Natural killer cell (primary cell): Measurements from ENCODE around the gene TNFSF12. TPM values are rescaled to one million over a fixed set of nuclear protein-coding genes. Genes with fewer than 3 reads are reported as not detected.
A peak's percentile ranks its signal among the peaks of the same experiment; 100 is the strongest.

Experiments used
- ATAC-seq, 3 donors: fragments of 150-1000 bp in 2 of 3; fragments of 200-7000 bp in 1 of 3; cut with Tn5 transposase; 1 replicate in 1 of 3; 2 replicates in 2 of 3; pipeline ENCODE4 v1.10.0; 2021; ENCODE audit warnings: mild to moderate bottlenecking in 2 of 3, moderate library complexity in 2 of 3
- DNase-seq, 2 donors: peaks; one replicate each; pipeline versions ENCODE4 v3.0.0 to v3.0.0-alpha.2; 2013 to 2021; ENCODE audit warnings: mixed read lengths in 1 of 2
- H3K27ac ChIP-seq: one replicate; pipeline ENCODE4 v1.5.1; 2013; ENCODE audit warnings: mild to moderate bottlenecking, low read length
- H3K27me3 ChIP-seq: one replicate; pipeline ENCODE4 v1.6.1; 2013; ENCODE audit warnings: low read length; ENCODE audit not compliant: control insufficient read depth, insufficient read depth
- H3K36me3 ChIP-seq: one replicate; pipeline ENCODE4 v1.6.1; 2013; ENCODE audit warnings: low read length; ENCODE audit not compliant: control insufficient read depth, insufficient read depth
- H3K4me1 ChIP-seq: one replicate; pipeline ENCODE4 v1.6.1; 2013; ENCODE audit warnings: low read length; ENCODE audit not compliant: control insufficient read depth, insufficient read depth
- H3K4me3 ChIP-seq: one replicate; pipeline ENCODE4 v1.5.1; 2013; ENCODE audit warnings: low read length
- H3K9me3 ChIP-seq: one replicate; pipeline ENCODE4 v1.6.1; 2013; ENCODE audit warnings: low read length; ENCODE audit not compliant: control insufficient read depth, insufficient read depth
- H3K27ac Mint-ChIP-seq, 2 donors: one replicate each; pipeline ENCODE4 v1.8.0; 2022; ENCODE audit warnings: mild to moderate bottlenecking in 2 of 2, mixed read lengths in 2 of 2, moderate library complexity in 1 of 2
- H3K27me3 Mint-ChIP-seq, 2 donors: one replicate each; pipeline ENCODE4 v1.8.0; 2022; ENCODE audit warnings: low read depth in 2 of 2, mixed read lengths in 2 of 2
- H3K36me3 Mint-ChIP-seq: one replicate; pipeline ENCODE4 v1.8.0; 2022; ENCODE audit warnings: mixed read lengths
- H3K4me1 Mint-ChIP-seq, 2 donors: one replicate each; pipeline ENCODE4 v1.8.0; 2022; ENCODE audit warnings: mixed read lengths in 2 of 2
- H3K4me3 Mint-ChIP-seq: one replicate; pipeline ENCODE4 v1.8.0; 2022; ENCODE audit warnings: mild to moderate bottlenecking, moderate library complexity, mixed read lengths
- H3K9me3 Mint-ChIP-seq, 2 donors: one replicate each; pipeline ENCODE4 v1.8.0; 2022; ENCODE audit warnings: mixed read lengths in 2 of 2
- CTCF ChIP-seq: fragments of 200-600 bp; IDR thresholded peaks from one replicate; pipeline ENCODE4 v1.8.0; 2022; ENCODE audit warnings: antibody characterized with exemption
- WGBS: methylation state at CpG from one replicate; pipeline ENCODE4 v1.1.7; 2013; ENCODE audit warnings: missing lambda C conversion rate; ENCODE audit not compliant: insufficient coverage; 5-methylcytosine and 5-hydroxymethylcytosine counted together
- intact Hi-C: fragments of 100-400 bp; cut with micrococcal nuclease; formaldehyde crosslinking; loops from one replicate; pipeline ENCODE4 v1.14.2; 2022
- total RNA-seq, 4 donors: library from RNA; stranded (reverse); fragments of 120-200 nt in 1 of 4; gene quantifications; one replicate each; pipeline versions ENCODE4 v1.2.3 to v1.2.4, GENCODE V29; 2013 to 2022

The TNFSF12 gene
- total RNA-seq, 3 donors from 2014 or later (not counting 1 experiment from before 2014, with no cell fraction given), result 49.1 to 62.6 (median 60.3) TPM

GRCh38 chr17:7550344-7550743, 1.5 kb downstream of the TNFSF12 start:
- ATAC-seq, result no peak
- peak overlapping the region; percentile 77 for H3K27ac ChIP-seq
- no peaks in the 10 kb centered on the region for H3K27me3 Mint-ChIP-seq
- H3K4me1 Mint-ChIP-seq, result peaks cover 54 to 72% of the 10 kb centered on the region in 2 donors
- intact Hi-C loops, result no loop called here
- peaks cover 54% of the 10 kb centered on the region for H3K4me1 ChIP-seq
- peak overlapping the region; percentile 72 to 86 for H3K27ac Mint-ChIP-seq
- H3K9me3 Mint-ChIP-seq, result no peaks in the 10 kb centered on the region
- peaks cover 2% of the 10 kb centered on the region for H3K36me3 ChIP-seq
- no peak overlapping the region for H3K4me3 ChIP-seq
- 86% methylated on average over 6 of the region's 6 CpGs for WGBS
- no peak for DNase-seq
- H3K36me3 Mint-ChIP-seq, result no peaks in the 10 kb centered on the region
- H3K9me3 ChIP-seq, result no peaks in the 10 kb centered on the region
- no peaks in the 10 kb centered on the region for H3K27me3 ChIP-seq
- H3K4me3 Mint-ChIP-seq, result no peak overlapping the region
- no peak for TF ChIP-seq CTCF

DNA sequence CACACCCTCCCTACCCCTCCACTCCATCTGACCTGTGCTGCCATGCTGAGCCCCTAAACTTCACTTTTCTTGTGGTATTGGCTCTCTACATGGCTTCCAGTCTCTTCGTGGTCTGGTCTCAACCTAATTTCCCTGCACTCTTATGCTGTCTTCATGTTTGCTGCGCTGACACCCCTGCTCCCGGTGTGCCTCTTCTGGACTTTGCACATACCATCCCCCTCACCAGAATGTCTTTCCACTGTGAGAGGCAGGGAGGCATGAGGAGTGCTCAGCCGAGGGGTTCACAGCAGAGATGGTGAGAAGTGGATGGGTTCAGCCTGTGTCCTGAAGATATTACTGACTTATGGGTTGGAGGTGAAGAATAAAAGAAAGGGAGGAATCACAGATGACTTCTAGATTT, 2.5 kb downstream of the TNFSF12 start:
- Mint-ChIP-seq H3K9me3 (no peaks in the 10 kb centered on the region), H3K27ac (peak overlapping the region; percentile 72 to 86), H3K27me3 (no peaks in the 10 kb centered on the region), H3K4me1 (peaks cover 58 to 75% of the 10 kb centered on the region in 2 donors), H3K36me3 (no peaks in the 10 kb centered on the region), H3K4me3 (no peak overlapping the region)
- Histone ChIP-seq H3K27ac (peak overlapping the region; percentile 18), H3K9me3 (no peaks in the 10 kb centered on the region), H3K27me3 (no peaks in the 10 kb centered on the region), H3K36me3 (peaks cover 2% of the 10 kb centered on the region), H3K4me3 (no peak overlapping the region), H3K4me1 (peaks cover 56% of the 10 kb centered on the region)
- intact Hi-C loops, result no loop called here
- no peak for TF ChIP-seq CTCF
- ATAC-seq (no peak), DNase-seq (no peak)
- WGBS, result 72% methylated on average over 3 of the region's 4 CpGs

DNA sequence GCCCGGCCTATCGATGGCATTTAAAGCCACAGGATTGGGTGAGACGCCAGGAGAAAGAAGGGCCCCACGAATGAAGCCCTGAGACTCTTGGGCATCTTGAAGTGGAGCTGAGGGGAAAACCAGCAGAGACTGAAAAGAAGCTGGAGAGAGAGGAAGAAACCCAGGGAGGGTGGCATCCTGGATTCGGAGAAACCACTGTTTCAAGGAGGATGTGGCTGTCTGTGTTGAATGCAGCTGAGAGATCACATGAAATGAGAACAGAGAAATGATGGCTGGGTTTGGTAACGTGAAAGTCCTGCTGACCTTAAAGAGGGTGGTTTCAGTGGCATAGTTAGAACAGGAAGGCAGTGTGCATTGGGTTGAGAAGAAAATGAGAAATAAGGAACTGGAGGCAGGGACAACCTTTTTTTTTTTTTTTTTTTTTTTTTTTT, 3.8 kb downstream of the TNFSF12 start:
- H3K9me3 Mint-ChIP-seq, result no peaks in the 10 kb centered on the region
- H3K4me1 Mint-ChIP-seq, result peaks cover 54 to 71% of the 10 kb centered on the region in 2 donors
- ATAC-seq (peak in 2 of 3 donors; percentile 45), DNase-seq (peak in 1 of 2 donors; percentile 70)
- Histone ChIP-seq H3K36me3 (peaks cover 2% of the 10 kb centered on the region), H3K27ac (peak overlapping the region; percentile 72), H3K4me3 (no peak overlapping the region), H3K27me3 (no peaks in the 10 kb centered on the region), H3K9me3 (no peaks in the 10 kb centered on the region), H3K4me1 (peaks cover 60% of the 10 kb centered on the region)
- WGBS, result 8% methylated on average over 6 of the region's 6 CpGs
- intact Hi-C loops, result no loop called here
- no peaks in the 10 kb centered on the region for H3K27me3 Mint-ChIP-seq
- peak overlapping the region; percentile 61 for H3K4me3 Mint-ChIP-seq
- peak overlapping the region; percentile 72 to 86 for H3K27ac Mint-ChIP-seq
- no peaks in the 10 kb centered on the region for H3K36me3 Mint-ChIP-seq
- TF ChIP-seq CTCF, result no peak

- no peak for DNase-seq
- H3K27me3 ChIP-seq, result no peaks in the 10 kb centered on the region
- intact Hi-C loops, result no loop called here
- no peaks in the 10 kb centered on the region for H3K9me3 Mint-ChIP-seq
- H3K36me3 ChIP-seq, result peaks cover 2% of the 10 kb centered on the region
- peak overlapping the region; percentile 72 to 86 for H3K27ac Mint-ChIP-seq
- no peaks in the 10 kb centered on the region for H3K9me3 ChIP-seq
- peaks cover 47 to 65% of the 10 kb centered on the region in 2 donors for H3K4me1 Mint-ChIP-seq
- no peak overlapping the region for H3K4me3 Mint-ChIP-seq
- H3K4me3 ChIP-seq, result no peak overlapping the region
- H3K4me1 ChIP-seq, result peaks cover 60% of the 10 kb centered on the region
- TF ChIP-seq CTCF, result no peak
- 89% methylated on average over 1 of the region's 1 CpG for WGBS
- H3K36me3 Mint-ChIP-seq, result no peaks in the 10 kb centered on the region
- ATAC-seq, result no peak
- peak overlapping the region; percentile 72 for H3K27ac ChIP-seq
- no peaks in the 10 kb centered on the region for H3K27me3 Mint-ChIP-seq
These were observed 4.5 kb downstream of the TNFSF12 start for GRCh38 chr17:7553356-7553755.
